AG10803 (cell line): ENCODE data around the gene SIRPG.

ENCODE experiments used
- DNase-seq: peaks from one replicate; pipeline ENCODE4 v3.0.0; 2010; ENCODE audit warnings: low read depth
- H3K4me3 ChIP-seq: 2 replicates; pipeline ENCODE4 v1.5.1; 2011; ENCODE audit warnings: mild to moderate bottlenecking, low read length, control low read depth
- TF ChIP-seq, protein P1 (sequence below): conservative IDR thresholded peaks from 2 replicates; pipeline ENCODE4 v1.5.1; 2011; ENCODE audit warnings: mild to moderate bottlenecking, low read length, control low read depth, inconsistent platforms

Gene SIRPG

DNA sequence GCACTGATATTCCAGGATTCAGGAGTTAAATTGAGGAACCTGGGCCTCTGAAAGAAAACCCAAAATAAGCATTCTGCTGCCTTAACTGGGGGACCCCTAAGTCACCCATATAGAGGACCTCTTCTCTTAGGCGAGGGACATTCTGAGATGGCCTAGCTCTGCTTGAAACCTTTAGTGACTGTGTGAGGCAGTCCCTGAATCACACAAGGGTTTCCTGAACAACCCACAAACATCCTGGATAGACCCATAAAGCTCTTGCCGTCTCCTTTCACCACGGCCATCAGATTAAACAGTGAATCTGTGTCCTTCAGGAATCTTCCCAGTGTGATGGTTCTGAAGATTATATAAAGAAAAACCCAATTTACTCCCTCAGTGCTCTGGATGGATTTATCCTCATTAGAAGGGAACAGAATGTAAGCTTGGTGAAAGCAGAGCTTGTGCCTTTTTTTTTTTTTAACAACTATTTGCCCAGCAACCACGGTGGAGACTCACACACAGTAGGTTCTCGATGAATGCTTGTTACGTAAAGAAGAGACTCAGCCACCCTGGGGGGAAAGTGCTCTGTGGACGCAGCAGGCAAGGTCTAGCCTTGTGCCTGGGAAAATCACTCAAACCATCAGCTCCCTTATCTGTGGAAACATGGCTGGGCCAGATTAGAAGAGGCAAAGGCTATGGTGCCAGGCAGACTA is 39.1 kb upstream of the SIRPG start:
- DNase-seq = no peak
- TF ChIP-seq, protein P1, sequence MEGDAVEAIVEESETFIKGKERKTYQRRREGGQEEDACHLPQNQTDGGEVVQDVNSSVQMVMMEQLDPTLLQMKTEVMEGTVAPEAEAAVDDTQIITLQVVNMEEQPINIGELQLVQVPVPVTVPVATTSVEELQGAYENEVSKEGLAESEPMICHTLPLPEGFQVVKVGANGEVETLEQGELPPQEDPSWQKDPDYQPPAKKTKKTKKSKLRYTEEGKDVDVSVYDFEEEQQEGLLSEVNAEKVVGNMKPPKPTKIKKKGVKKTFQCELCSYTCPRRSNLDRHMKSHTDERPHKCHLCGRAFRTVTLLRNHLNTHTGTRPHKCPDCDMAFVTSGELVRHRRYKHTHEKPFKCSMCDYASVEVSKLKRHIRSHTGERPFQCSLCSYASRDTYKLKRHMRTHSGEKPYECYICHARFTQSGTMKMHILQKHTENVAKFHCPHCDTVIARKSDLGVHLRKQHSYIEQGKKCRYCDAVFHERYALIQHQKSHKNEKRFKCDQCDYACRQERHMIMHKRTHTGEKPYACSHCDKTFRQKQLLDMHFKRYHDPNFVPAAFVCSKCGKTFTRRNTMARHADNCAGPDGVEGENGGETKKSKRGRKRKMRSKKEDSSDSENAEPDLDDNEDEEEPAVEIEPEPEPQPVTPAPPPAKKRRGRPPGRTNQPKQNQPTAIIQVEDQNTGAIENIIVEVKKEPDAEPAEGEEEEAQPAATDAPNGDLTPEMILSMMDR = no peak
- H3K4me3 ChIP-seq = no peak overlapping the region

DNA sequence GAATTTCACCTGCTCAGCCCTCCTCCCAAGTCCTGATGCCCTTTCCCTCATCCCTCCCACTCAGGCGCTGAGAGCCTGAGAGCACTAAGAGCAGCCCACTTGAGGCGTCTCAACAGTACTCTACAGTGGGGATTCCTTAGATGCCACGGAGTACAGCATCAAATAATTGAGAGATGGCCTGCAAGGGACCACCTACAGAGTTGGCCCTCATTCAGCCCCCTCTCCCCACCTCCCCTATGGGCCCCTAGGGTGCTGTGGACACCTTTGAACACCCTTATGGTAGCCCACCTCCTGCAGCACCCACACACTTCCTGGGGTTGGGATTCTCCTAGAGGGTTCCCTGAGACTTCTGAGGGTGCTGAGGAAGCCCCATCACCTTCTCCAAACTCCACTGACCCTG is 37.1 kb upstream of the SIRPG start:
- H3K4me3 ChIP-seq = no peak overlapping the region
- TF ChIP-seq, protein P1 = no peak
- DNase-seq = no peak

DNA sequence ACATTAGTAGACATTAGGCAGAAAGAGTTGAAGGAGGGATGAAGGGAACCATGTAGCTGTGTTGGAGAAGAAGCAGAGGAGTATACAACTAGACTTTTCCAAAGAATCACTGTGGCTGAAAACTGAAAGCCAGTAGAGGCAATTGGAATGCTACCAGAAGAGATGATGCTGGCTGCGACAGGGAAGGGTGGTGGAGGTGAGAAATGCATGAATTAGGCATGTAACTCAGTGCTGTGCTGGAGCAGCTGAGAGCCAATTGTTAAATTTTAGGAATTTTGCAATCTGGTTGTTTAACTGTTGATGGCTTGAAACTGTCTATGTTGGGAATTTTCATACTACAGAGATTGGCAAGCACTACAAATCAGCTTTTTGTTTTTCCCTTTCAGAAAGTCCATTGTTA is 35.8 kb upstream of the SIRPG start:
- no peak overlapping the region for H3K4me3 ChIP-seq
- DNase-seq = no peak
- TF ChIP-seq, protein P1 = no peak

DNA sequence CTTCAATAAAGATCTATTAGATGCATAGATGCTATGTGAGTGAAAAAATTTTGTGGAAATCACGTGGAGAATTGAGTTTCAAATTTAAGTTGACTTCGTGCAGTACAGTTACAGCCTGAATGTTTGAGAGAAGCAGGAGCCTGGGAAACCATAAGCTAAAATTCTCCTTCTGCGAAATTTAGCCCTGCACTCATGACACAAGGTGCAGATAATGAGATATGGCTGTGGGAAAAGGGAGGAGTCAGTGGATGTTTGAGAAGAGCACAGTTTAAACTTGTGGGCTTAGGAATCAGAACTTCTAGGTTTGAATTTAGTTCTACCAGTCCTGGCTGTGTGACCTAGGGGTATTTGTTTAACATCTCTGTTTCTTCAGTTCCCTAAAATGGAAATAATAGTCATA is 32.1 kb upstream of the SIRPG start:
- DNase-seq = no peak
- H3K4me3 ChIP-seq = no peak overlapping the region
- TF ChIP-seq, protein P1 = no peak

DNA sequence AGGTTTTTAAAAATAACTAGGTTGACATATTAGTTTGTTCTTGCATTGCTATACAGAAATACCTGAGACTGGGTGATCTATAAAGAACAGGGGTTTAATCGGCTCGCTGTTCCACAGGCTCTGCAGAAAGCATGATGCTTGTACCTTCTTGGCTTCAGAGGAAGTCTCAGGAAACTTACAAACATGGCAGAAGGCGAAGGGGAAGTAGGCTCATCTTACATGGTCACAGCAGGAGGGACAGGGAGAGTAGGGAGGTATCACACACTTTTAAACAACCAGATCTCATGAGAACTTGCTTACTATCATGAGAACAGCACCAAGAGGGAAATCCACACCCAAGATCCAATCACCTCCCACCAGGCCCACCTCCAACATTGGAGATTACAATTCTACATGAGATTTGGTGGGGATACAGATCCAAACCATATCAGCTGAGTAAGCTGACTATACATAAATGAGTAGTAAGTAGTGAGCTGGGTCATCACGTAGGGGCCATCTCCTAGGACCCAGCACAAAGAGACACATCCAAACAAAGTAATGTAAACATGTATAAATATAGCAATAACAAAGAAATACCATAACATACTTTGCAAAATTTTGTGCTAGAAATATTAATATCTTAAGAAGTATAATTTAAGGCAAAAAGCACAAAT is 31.4 kb upstream of the SIRPG start:
- DNase-seq = no peak
- TF ChIP-seq, protein P1 = no peak

DNA sequence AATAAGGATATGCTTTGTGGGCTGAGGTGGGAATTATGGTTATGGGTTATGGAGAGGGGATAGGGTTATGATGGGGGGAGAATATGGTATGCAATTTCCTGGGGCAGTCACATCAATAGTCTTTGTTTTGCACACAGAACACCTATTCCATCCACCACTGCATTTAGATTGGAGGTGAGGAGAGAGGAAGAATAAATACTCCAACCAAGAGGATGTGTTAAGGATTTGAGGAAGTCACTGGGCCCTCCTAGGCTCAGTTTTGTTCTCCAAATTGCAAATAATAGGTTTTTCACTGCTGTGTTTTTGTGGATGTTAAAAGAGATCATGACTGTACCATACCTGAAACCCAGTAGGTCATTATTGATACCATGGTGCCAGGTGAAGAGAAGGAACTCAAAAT is 29.5 kb upstream of the SIRPG start:
- no peak overlapping the region for H3K4me3 ChIP-seq
- no peak for DNase-seq
- TF ChIP-seq, protein P1 = no peak

More for the DNA sequence above, 31.4 kb upstream of the SIRPG start:
- H3K4me3 ChIP-seq = no peak overlapping the region

DNA sequence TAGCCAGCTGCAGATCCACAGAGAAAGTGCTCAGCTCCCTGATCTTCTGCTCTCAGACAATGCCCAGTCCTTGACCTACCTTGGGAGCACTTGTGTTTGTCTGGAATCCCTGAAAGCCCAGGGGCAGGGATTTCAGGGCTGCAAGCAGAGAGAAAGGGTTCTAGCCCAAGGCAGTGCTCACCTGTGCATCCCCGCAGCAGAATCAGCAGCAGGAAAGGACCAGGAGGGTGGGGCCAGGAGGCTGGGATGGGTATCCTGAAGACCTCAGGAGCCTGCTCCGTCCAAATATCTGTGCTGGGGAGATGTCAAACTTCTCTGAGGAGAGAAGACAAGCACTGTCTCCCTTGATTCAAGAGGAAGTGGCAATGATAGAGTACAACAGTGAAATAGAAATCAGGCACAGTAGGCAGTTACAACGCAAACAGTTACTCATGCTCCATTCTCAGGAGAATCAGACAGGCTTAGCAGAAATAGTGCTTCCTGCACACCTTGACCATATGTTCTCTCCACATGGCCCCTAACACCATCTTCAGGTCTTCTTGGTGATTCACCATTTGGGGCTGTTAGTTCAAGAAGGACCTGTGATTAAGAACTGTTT is 28.7 kb upstream of the SIRPG start:
- no peak overlapping the region for H3K4me3 ChIP-seq
- TF ChIP-seq, protein P1 = no peak
- DNase-seq = no peak
